Central memory CD8-positive, alpha-beta T cell (primary cell): ENCODE measurements around the gene KCNQ1OT1.

Experiments
- ATAC-seq: fragments of 150-1000 bp; cut with Tn5 transposase; replicated peaks from 2 replicates; pipeline ENCODE4 v1.10.0; 2022; ENCODE audit warnings: mild to moderate bottlenecking, moderate FRiP score, moderate number of reproducible peaks; ENCODE audit not compliant: poor library complexity, severe bottlenecking; ENCODE audit errors: extremely low read depth
- DNase-seq, 2 donors: peaks; one replicate each; pipeline ENCODE4 v3.0.0; 2021; ENCODE audit warnings: low spot score in 2 of 2
- H3K27ac Mint-ChIP-seq: one replicate; pipeline ENCODE4 v1.8.0; 2022; ENCODE audit warnings: low read depth, mild to moderate bottlenecking, moderate library complexity, mixed read lengths
- H3K27me3 Mint-ChIP-seq: one replicate; pipeline ENCODE4 v1.8.0; 2022; ENCODE audit warnings: mixed read lengths
- H3K36me3 Mint-ChIP-seq: one replicate; pipeline ENCODE4 v1.8.0; 2022; ENCODE audit warnings: mild to moderate bottlenecking, moderate library complexity, mixed read lengths; ENCODE audit not compliant: insufficient read depth
- H3K4me1 Mint-ChIP-seq: one replicate; pipeline ENCODE4 v1.8.0; 2022; ENCODE audit warnings: mixed read lengths
- H3K4me3 Mint-ChIP-seq: one replicate; pipeline ENCODE4 v1.8.0; 2022; ENCODE audit warnings: mild to moderate bottlenecking, moderate library complexity, mixed read lengths
- H3K9me3 Mint-ChIP-seq: one replicate; pipeline ENCODE4 v1.8.0; 2022; ENCODE audit warnings: mixed read lengths

The KCNQ1OT1 gene

DNA sequence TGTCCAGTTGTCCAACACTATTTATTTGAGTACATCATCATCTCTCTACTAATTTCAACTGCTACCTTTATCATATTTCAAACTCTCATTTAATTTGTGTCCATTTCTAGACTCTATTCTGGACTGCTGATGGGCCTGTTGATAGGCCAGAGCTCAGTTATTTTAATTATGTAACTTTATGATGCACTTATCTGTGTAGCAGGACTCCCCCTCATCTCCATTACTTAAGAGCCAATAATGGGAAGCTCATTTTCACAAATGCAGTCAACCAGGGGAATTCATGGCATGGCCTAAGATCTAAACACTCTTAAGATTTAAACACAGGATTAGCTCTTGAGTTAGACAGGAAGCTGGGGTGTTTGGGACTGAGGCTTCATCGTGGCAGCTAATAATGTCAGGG, 21.4 kb downstream of the KCNQ1OT1 start:
- Mint-ChIP-seq H3K27ac (peak overlapping the region; percentile 17), H3K27me3 (no peaks in the 10 kb centered on the region), H3K36me3 (no peaks in the 10 kb centered on the region), H3K4me3 (no peak overlapping the region), H3K9me3 (no peaks in the 10 kb centered on the region), H3K4me1 (no peaks in the 10 kb centered on the region)
- ATAC-seq (no peak), DNase-seq (no peak)

DNA sequence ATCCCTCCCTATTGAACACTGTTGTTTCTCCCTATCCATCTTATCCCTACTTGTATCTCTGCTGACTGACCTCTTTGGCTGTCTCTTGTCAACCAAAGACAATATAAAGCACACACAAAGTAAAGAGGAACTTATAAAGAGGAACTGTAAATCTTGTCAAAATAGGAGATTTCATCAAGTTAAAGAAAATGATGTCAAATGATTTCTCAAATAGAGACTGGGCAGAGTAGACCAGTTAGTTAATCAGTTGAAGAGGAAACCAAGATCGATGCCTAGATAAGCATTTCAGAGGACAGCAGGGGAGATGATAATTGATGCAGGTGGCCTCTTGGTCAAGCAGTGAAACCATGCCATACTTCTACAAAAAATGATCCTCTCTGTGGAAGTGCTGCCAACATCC, 22.7 kb downstream of the KCNQ1OT1 start:
- DNase-seq (no peak), ATAC-seq (no peak)
- Mint-ChIP-seq H3K27ac (no peak overlapping the region), H3K36me3 (no peaks in the 10 kb centered on the region), H3K27me3 (no peaks in the 10 kb centered on the region), H3K4me1 (no peaks in the 10 kb centered on the region), H3K9me3 (no peaks in the 10 kb centered on the region), H3K4me3 (no peak overlapping the region)

GRCh38 chr11:2675540-2675939, 24.3 kb downstream of the KCNQ1OT1 start:
- H3K4me3 Mint-ChIP-seq: no peak overlapping the region
- no peaks in the 10 kb centered on the region for H3K27me3 Mint-ChIP-seq
- no peaks in the 10 kb centered on the region for H3K9me3 Mint-ChIP-seq
- no peak overlapping the region for H3K27ac Mint-ChIP-seq
- no peaks in the 10 kb centered on the region for H3K36me3 Mint-ChIP-seq
- no peak for DNase-seq
- no peak for ATAC-seq
- H3K4me1 Mint-ChIP-seq: no peaks in the 10 kb centered on the region

DNA sequence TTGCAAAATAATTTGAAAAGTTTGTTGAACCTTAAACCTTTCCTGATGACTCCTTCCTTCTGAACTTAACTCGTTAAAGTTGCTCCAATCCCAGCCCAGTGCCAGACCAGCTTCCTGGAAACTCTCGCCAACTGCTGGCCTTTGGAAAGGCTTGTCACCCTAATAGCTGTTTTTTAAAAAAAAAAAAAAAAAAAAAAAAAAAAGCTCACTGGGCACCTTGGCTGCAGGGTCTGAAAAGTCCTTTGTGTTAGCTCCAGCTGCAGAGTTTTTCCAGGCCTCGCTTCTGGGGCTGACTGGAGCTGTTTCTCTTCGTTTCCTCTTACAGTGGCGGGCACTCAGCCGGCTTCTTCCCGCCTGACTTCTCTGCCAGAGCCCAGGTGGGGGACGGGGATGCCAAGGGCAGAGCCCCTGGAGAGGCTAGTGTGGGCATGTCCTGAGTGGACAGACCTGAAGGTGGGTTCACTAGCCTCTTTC, 25.1 kb downstream of the KCNQ1OT1 start:
- no peaks in the 10 kb centered on the region for H3K27me3 Mint-ChIP-seq
- H3K4me1 Mint-ChIP-seq: no peaks in the 10 kb centered on the region
- DNase-seq (no peak), ATAC-seq (no peak)
- no peak overlapping the region for H3K4me3 Mint-ChIP-seq
- H3K9me3 Mint-ChIP-seq: no peaks in the 10 kb centered on the region
- no peaks in the 10 kb centered on the region for H3K36me3 Mint-ChIP-seq
- H3K27ac Mint-ChIP-seq: no peak overlapping the region

- ATAC-seq: no peak
- no peak overlapping the region for H3K4me3 Mint-ChIP-seq
Observed at GRCh38 chr11:2673871-2674471, 25.8 kb downstream of the KCNQ1OT1 start.

DNA sequence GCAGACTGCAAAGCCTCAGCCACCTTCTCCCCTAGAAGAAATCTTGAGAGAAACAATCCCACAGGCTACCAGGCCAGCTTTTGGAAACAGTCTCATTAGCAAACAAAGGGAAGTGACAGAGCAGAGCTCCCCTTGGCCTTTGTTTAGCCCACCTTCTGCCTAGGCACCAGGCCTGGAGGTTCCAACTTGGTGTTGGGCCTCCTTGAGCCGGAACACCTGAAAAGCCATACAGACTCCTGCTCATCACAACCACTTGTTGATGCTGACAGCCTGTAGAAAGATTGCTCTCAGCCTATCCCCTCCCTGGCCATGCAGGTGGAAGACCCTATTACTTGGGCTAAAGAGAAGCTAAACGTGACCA, 26.6 kb downstream of the KCNQ1OT1 start:
- Mint-ChIP-seq H3K4me1 (no peaks in the 10 kb centered on the region), H3K4me3 (no peak overlapping the region), H3K36me3 (no peaks in the 10 kb centered on the region), H3K9me3 (no peaks in the 10 kb centered on the region), H3K27ac (no peak overlapping the region), H3K27me3 (no peaks in the 10 kb centered on the region)
- no peak for DNase-seq
- no peak for ATAC-seq

More at GRCh38 chr11:2673871-2674471, 25.8 kb downstream of the KCNQ1OT1 start:
- no peaks in the 10 kb centered on the region for H3K36me3 Mint-ChIP-seq
- no peak for DNase-seq
- no peaks in the 10 kb centered on the region for H3K27me3 Mint-ChIP-seq
- H3K27ac Mint-ChIP-seq: no peak overlapping the region
- no peaks in the 10 kb centered on the region for H3K4me1 Mint-ChIP-seq
- H3K9me3 Mint-ChIP-seq: no peaks in the 10 kb centered on the region

GRCh38 chr11:2672553-2673249, 27.1 kb downstream of the KCNQ1OT1 start:
- Mint-ChIP-seq H3K27me3 (no peaks in the 10 kb centered on the region), H3K9me3 (no peaks in the 10 kb centered on the region), H3K27ac (no peak overlapping the region), H3K36me3 (no peaks in the 10 kb centered on the region), H3K4me1 (no peaks in the 10 kb centered on the region), H3K4me3 (no peak overlapping the region)
- ATAC-seq: no peak
- DNase-seq: peak; percentile 5 to 10

GRCh38 chr11:2671748-2672147, 28.0 kb downstream of the KCNQ1OT1 start:
- Mint-ChIP-seq H3K4me3 (no peak overlapping the region), H3K27me3 (no peaks in the 10 kb centered on the region), H3K9me3 (no peaks in the 10 kb centered on the region), H3K36me3 (no peaks in the 10 kb centered on the region), H3K27ac (no peak overlapping the region), H3K4me1 (no peaks in the 10 kb centered on the region)
- no peak for ATAC-seq
- peak; percentile 0 to 9 for DNase-seq

DNA sequence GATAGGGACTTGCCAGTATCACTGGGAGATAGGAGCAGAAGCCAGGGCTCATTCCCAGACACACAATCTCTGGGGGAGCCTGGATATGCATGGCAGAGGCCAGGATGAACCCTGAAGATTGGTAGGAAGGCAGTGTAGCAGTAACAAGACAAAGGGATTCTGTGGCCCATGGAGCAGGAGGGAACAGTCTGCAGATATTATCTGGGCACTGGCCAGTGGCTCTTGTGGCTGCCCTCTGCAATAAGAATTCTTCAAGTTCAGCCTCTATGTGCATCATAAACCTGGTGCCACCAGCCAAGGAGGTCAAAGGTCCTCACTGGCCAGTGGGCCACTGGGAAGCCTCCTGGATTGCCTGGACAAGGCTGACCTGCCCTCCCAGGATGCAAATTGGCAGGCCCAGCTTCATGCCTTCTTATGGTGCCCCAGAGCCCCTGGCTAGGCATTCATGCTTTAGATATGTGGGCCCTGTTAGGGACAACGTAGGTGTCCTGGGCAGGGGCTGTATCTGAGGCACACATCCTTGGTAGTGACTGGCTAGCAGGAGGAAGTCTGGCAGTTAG, 29.2 kb downstream of the KCNQ1OT1 start:
- H3K27me3 Mint-ChIP-seq: no peaks in the 10 kb centered on the region
- H3K36me3 Mint-ChIP-seq: no peaks in the 10 kb centered on the region
- DNase-seq (peak in 1 of 2 donors; percentile 7), ATAC-seq (no peak)
- H3K9me3 Mint-ChIP-seq: no peaks in the 10 kb centered on the region
- peak overlapping the region; percentile 16 for H3K27ac Mint-ChIP-seq
- H3K4me3 Mint-ChIP-seq: no peak overlapping the region
- H3K4me1 Mint-ChIP-seq: no peaks in the 10 kb centered on the region

GRCh38 chr11:2669634-2670469, 29.9 kb downstream of the KCNQ1OT1 start:
- DNase-seq: peak in 1 of 2 donors; percentile 2
- H3K4me3 Mint-ChIP-seq: no peak overlapping the region

DNA sequence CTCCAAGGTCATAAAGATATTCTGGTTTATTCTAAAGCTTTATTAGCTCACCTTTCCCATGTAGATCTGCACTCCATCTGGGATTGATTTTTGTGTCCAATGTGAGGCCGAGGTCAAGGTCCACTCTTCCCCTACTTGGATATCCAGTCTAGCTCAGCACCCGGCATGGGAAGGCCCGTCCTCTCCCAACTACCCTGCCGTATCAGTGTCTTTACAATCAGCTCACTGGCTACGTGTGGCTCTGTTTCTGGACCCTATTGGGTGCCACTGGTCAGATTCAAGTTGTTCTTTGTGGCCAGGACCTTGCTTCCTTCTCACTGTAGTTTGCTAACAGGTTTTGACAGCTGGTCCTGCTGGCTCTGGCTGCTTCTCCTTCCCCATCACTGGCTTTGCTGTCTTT, 30.9 kb downstream of the KCNQ1OT1 start:
- ATAC-seq: no peak
- no peaks in the 10 kb centered on the region for H3K9me3 Mint-ChIP-seq
- no peak overlapping the region for H3K27ac Mint-ChIP-seq
- no peak overlapping the region for H3K4me3 Mint-ChIP-seq
- peak; percentile 4 to 8 for DNase-seq
- no peaks in the 10 kb centered on the region for H3K36me3 Mint-ChIP-seq
- H3K4me1 Mint-ChIP-seq: no peaks in the 10 kb centered on the region
- H3K27me3 Mint-ChIP-seq: no peaks in the 10 kb centered on the region

More at GRCh38 chr11:2669634-2670469, 29.9 kb downstream of the KCNQ1OT1 start:
- H3K9me3 Mint-ChIP-seq: no peaks in the 10 kb centered on the region
- no peaks in the 10 kb centered on the region for H3K4me1 Mint-ChIP-seq
- H3K27ac Mint-ChIP-seq: peak overlapping the region; percentile 16
- H3K27me3 Mint-ChIP-seq: no peaks in the 10 kb centered on the region
- no peak for ATAC-seq
- H3K36me3 Mint-ChIP-seq: no peaks in the 10 kb centered on the region

DNA sequence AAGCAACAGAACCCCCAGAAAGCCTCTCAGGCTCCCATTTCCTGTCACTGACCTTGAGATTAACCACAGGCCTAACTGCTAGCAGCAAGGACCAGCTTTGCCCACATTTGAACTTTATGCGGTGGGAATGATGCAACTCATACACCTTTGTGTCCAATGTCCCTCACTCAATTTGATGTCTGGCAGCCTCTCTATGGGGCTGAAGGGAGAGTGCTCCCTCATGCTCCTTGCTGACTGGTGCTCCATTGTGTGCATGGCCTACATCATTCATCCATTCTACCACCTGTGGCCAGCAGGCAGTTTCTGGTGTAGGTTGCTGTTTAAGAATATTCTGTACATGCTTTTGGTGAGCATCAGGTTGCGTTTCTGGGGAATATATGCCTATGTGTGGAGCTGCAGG, 31.9 kb downstream of the KCNQ1OT1 start:
- no peak for ATAC-seq
- peak in 1 of 2 donors; percentile 6 for DNase-seq
- no peaks in the 10 kb centered on the region for H3K36me3 Mint-ChIP-seq
- H3K27me3 Mint-ChIP-seq: no peaks in the 10 kb centered on the region
- no peaks in the 10 kb centered on the region for H3K4me1 Mint-ChIP-seq
- H3K27ac Mint-ChIP-seq: no peak overlapping the region
- no peak overlapping the region for H3K4me3 Mint-ChIP-seq
- H3K9me3 Mint-ChIP-seq: no peaks in the 10 kb centered on the region
